Mammary epithelial cell (primary cell): Measurements from ENCODE around the gene WNT9B.

ENCODE experiments used
- EZH2 ChIP-seq: IDR thresholded peaks from 2 replicates; pipeline ENCODE4 v1.6.1; 2012; ENCODE audit warnings: low read length, inconsistent platforms, borderline replicate concordance
- TF ChIP-seq, protein P1 (sequence below), 2 donors: IDR thresholded peaks in 1 of 2; conservative IDR thresholded peaks in 1 of 2; 2 replicates each; pipeline ENCODE4 v1.5.1; 2011 to 2012; ENCODE audit warnings: inconsistent platforms in 2 of 2, low read length in 2 of 2, mild to moderate bottlenecking in 2 of 2, control low read depth in 1 of 2, low read depth in 1 of 2; ENCODE audit not compliant: insufficient read depth in 1 of 2; ENCODE audit errors: extremely low read depth in 1 of 2

DNA sequence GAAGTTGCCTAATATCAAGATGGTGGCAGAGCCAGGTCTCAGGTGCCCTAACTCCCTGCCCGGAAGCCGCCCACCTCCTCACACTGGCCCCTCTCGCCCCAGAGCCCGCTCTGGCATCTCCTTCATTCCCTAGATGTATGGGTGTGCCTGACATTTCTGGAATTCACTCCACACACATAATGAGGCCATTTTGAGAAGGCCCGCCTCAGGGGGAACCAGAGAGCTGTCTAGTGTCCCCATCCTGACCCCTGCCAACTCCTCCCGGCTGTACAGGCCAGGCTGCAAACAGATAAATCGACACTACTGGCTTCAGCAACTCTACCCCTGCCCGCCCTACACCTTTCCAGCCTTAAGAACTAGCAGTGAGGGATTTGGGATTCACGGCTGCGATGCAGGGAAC lies 40.5 kb upstream of the WNT9B start:
- TF ChIP-seq, protein P1, sequence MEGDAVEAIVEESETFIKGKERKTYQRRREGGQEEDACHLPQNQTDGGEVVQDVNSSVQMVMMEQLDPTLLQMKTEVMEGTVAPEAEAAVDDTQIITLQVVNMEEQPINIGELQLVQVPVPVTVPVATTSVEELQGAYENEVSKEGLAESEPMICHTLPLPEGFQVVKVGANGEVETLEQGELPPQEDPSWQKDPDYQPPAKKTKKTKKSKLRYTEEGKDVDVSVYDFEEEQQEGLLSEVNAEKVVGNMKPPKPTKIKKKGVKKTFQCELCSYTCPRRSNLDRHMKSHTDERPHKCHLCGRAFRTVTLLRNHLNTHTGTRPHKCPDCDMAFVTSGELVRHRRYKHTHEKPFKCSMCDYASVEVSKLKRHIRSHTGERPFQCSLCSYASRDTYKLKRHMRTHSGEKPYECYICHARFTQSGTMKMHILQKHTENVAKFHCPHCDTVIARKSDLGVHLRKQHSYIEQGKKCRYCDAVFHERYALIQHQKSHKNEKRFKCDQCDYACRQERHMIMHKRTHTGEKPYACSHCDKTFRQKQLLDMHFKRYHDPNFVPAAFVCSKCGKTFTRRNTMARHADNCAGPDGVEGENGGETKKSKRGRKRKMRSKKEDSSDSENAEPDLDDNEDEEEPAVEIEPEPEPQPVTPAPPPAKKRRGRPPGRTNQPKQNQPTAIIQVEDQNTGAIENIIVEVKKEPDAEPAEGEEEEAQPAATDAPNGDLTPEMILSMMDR (conservative IDR thresholded peaks at IDR 0.05 in 1 of 2, IDR thresholded peaks at IDR 0.05 in 1 of 2; ENCODE audit: extremely low read depth in 1 of 2, insufficient read depth in 1 of 2, low read depth in 1 of 2, low read length in 2 of 2): no peak
- TF ChIP-seq EZH2: no peak
